Activated CD8-positive, alpha-beta memory T cell treated with anti-CD3 and anti-CD28 coated beads, Interleukin-2, amount 50 U/mL, for 4 hours (primary cell): ENCODE data around the gene RPUSD4.
"Not testable (repeated sequence)": the region's sequence is repeated elsewhere in the genome, so short reads cannot be mapped to it uniquely, and the experiment has no call there.

Experiments
- DNase-seq: peaks from one replicate; pipeline ENCODE4 v3.0.0-alpha.2; 2020

Gene RPUSD4

DNA sequence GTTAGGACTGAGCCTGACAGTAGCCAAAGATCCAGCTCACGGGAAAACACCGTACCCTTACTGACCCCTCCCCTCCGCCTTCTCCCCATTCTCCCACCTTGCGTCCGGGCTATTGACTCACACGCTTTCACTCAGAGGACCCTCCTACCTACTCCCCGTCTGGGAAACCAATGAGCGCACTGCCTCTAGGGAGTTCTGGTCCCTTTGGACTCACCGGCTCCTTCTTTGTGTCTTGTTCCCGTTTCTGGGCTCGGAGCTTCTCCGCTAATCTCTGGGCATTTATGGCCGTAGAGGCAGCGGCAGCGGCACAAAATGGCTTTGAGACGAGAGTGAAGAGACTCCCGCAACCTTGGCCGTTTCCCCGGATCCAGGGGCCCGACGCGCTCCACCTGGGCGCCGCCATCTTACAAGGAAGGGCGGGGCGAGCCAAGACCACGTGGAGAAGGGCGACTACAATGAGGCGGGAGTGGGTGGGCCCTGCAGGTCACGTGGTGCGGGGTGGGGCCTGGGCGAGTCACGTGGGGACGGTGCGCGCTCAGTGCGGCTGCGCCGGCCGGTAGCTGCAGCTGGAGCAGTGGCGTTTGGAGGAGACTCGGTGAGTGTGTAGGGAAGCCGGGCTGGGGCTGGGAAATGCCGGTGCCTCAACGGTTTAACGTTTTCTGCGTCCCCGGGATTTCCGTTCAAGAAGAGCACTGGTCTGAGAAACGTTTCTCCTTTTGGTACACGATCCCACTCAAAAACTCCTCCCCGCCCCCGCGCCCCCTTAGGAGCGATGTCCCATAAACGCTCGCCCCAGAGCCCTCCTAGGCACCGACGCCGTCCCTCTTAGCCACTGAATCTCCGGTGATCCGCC is at the start of gene RPUSD4, which contains the start of gene FAM118B:
TSS of gene RPUSD4 (minus strand) at position 415 of the 853 bp plus-strand sequence. CDS start at position 403, 12 bp downstream.
TSS of gene FAM118B (plus strand) at position 547 of the 853 bp plus-strand sequence. CDS start 23,220 bp downstream, outside the sequence.
- DNase-seq, result peak; percentile 99

DNA sequence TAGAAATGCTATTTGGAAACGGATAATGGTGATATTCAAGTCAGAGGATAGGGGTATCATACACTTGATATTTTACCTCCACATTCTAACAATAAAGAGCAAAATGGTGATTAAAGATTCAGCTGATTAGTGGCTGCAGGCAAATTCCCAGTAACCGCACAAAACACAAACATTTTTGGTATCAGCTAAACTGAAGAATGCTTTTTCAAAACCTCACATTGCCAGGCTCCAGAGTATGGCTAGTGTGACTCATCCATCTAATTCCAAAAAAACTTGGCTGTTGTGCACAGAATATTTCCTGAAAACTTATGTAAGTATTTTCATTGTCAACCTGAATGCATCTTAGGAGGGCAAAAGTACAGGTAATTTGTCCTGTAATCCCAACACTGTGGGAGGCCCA is 46.3 kb upstream of the RPUSD4 start:
- no peak for DNase-seq

DNA sequence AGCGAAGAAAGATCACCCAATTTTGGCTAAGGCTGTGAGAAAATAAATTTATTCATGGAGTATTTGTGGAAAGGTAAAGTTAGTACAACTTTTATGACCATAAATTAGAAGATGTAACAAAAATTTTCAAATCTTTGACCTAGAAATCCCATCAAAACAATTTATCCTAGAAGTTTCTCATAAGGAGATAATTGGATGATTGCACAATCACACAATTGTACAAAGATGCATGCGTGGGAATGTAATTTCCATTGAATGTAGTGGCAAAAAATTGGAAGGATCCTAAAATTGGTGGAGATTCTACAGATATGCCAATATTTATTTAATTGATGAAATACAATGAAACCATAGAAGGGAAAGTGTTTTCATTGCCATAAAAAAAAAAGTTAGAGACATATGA is 45.7 kb upstream of the RPUSD4 start:
- no peak for DNase-seq

- no peak for DNase-seq
These were observed 44.8 kb upstream of the RPUSD4 start for GRCh38 chr11:126256216-126256615.

DNA sequence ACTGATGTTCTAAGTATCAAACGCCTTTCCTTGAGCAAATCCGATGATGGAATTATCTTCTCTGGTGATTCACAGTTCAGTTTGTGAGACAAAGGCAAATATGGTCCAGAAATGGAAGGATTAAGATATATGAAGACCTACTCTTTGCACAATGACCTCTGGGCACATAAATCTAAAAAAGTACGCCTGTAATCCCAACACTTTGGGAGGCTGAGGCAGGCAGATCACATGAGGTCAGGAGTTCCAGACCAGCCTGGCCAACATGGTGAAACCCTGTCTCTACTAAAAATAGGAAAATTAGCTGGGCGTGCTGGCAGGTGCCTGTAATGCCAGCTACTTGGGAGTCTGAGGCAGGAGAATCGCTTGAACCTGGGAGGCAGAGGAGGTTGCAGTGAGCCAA is 44.1 kb upstream of the RPUSD4 start:
- not testable (repeated sequence) for DNase-seq

- DNase-seq, result no peak
These were observed 43.4 kb upstream of the RPUSD4 start for GRCh38 chr11:126254819-126255218.

- no peak for DNase-seq
These were observed 41.8 kb upstream of the RPUSD4 start for GRCh38 chr11:126253265-126253664.

- DNase-seq, result no peak
These were observed 35.2 kb upstream of the RPUSD4 start for GRCh38 chr11:126246636-126247035.

DNA sequence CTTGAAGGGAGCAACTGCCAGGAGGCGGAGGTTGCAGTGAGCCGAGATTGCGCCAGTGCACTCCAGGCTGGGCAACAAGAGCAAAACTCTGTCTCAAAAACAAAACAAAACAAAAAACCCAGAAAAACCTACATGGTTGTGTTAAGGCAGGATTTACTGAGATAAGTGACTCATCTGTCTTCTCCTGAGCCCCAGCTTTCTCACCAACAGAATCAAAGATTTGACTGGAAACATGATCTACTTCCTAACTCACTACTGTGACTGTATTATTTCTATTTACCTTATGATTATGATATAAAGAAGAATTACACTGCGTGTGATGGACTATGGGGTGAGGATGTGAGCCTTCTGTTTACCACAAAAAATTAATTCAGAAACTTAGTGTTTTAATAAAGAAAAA is 21.9 kb upstream of the RPUSD4 start:
- no peak for DNase-seq

- no peak for DNase-seq
These were observed 21.2 kb upstream of the RPUSD4 start for GRCh38 chr11:126232683-126233082.

GRCh38 chr11:126231725-126232459 is 20.4 kb upstream of the RPUSD4 start:
- DNase-seq, result no peak

- DNase-seq, result no peak
These were observed 18.5 kb upstream of the RPUSD4 start for GRCh38 chr11:126229858-126230540.

DNA sequence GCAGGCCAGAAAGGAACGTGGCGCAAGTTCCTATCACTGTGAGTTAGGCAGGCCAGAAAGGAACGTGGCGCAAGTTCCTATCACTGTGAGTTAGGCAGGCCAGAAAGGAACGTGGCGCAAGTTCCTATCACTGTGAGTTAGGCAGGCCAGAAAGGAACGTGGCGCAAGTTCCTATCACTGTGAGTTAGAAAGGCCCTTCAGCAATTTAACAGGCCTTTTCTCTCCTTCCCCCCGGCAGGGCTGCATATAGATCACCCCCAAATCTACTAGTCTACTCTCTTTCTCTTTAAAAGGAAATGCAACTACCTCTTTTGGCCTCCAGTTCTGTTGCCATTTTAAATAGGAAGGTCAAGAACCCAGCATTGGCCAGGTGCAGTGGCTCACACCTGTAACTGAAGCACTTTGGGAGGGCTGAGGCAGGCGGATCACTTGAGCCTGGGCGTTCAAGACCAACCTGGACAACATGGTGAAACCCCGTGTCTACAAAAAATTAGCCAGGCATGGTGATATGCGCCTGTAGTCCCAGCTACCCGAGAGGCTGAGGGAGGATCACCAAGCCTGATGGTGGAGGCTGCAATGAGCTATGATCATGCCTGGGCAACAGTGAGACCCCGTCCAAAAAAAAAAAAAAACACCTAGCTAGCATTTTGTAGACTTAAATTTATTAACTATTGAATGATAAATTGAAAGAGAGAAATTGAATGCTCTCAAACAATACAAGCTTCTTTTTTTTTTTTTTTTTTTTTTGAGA is 15.1 kb upstream of the RPUSD4 start:
- DNase-seq, result no peak

GRCh38 chr11:126225295-126225665 is 13.8 kb upstream of the RPUSD4 start:
- DNase-seq, result no peak

GRCh38 chr11:126224647-126225294 is 13.3 kb upstream of the RPUSD4 start:
- no peak for DNase-seq

DNA sequence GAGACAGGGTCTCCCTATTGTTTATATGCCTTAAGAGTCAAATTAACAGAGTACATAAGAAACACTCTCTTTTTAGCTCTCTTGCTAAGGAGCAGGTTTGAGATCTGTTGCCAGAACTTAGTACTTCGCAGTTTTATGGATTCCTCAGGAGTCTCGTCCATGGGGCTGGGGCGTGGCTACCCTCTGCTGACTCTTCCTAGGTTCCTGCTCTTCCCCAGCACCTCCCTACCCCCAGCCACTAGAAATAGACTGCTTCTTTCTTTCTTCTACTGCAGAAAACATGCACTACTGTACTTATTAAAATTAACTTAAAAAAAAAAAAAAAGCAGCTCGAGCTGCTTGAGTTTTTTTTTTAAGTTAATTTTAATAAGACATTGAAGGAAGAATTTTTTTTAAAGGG is 8.1 kb upstream of the RPUSD4 start:
- DNase-seq, result no peak

GRCh38 chr11:126217491-126217890 is 6.0 kb upstream of the RPUSD4 start:
- DNase-seq, result no peak

- DNase-seq, result no peak
These were observed 5.3 kb upstream of the RPUSD4 start for GRCh38 chr11:126216526-126217305.

- DNase-seq, result no peak
These were observed 3.4 kb upstream of the RPUSD4 start for GRCh38 chr11:126214841-126215240.

DNA sequence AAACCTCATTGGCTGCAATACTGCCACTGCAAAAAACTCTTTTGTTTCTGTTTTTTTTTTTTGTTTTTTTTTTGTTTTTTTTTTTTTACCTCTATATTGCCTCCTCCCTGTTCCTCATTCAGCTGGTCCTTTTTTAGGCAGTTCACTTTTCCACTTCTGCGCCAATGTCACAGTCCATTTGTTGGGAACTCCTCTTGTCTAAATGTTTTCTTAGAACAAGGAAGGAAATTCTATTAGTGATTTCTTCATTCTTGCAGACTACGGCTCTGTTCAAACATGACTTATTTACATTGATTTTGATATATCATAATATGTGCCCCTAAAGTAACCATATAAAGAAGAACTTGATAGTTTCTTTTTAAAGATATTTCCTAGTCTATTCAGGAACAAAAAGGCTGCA is 3.0 kb upstream of the RPUSD4 start:
- no peak for DNase-seq

GRCh38 chr11:126212089-126212660 is 725 bp upstream of the RPUSD4 start:
- DNase-seq, result no peak
